Measurements from ENCODE around the gene GNGT2.

Gene GNGT2

DNA sequence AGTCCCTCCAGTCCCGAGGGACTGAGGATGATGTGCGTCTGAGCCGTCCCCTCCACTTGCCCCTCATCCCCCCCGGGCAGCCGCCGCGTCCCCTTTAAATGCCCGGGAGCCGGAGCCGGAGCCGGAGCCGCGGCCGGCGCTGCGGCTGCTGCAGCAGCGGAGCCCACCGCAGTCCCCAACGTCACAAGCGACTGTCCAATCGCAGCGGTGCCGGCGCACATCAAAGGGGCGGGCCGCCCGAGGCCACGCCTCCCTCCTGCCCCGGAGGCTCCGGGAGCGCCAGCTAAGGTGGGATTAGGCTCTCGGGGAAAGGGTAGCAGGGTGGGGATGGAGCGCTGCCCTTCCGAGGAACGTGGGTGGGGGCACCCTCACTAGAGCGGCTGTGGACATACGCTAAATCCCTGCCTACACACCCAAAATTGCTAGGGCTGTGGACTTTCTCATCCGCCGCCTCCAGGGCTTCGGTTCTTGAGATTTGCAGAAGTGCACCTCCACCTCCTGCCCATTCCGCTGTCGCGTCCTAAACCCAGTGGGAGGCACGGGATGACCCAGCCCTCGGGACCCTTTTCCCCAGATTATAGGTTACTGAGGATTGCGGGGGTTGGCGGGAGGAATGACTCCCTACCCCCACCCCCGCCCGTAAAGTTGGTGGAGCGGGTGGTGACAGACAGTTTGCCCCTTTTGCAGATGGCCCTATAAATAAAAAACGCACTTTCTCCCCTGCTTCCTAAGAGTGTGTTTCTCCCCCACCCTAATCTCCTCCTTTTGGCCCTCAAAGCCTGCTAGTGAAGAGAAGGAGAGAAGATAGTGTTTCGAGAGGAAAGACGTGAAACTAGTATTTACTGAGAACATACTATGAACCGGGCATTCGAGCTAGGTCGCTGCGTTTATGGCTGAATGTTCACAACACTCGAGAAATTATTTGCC is 20.5 kb upstream of the GNGT2 start, which contains the start of gene PHOSPHO1:
Gene PHOSPHO1 (minus strand): TSS at position 152 of the 927 bp plus-strand sequence. CDS start 4,096 bp downstream, outside the sequence.
- in situ Hi-C loops (cut with HindIII; ENCODE audit: low pct_ligation_motif_present, low pct_unique_long_range_greater_than_20kb, low sequenced_read_pairs): no loop called here

DNA sequence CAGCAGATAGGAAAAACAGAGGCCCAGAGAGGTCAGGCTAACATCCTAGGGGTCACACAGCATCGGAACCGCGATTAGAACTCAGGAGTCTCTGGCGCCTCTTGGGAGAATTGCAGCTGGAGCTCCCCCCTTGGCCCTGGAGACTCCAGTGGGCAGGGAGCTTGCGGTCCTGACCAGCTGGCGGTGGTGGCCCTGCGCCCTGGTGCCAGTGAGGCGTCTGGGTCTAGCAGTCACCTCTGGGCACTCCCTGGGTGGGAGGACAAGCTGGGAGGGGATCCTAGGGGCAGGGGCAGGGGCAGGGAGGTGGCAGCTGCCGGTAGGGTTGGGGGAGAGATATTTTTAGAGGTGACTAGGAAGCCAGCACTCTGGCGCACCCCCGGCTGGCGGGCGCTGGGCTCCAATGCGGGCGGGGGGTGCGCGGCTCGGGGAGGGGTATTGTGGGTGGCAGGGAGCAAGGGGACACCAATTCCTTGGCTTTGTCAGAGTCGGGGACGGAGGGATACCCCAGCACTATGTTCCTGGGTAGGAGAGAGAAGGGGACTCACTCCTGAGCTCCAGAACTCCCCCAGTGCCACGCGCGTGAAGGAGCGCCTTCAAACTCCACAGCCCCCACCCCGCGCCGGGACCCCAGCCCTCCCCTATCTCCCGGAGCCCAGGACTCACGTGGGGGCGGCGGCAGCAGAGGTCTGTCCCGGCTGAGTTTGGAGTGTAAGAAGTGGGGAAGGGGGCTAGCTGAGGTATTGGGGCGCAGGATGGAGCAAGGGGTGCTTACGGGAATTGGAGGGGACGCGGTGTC is 19.6 kb upstream of the GNGT2 start:
- in situ Hi-C loops (cut with HindIII; ENCODE audit: low pct_ligation_motif_present, low pct_unique_long_range_greater_than_20kb, low sequenced_read_pairs): no loop called here
- no peak for DNase-seq

More for the DNA sequence above, 20.5 kb upstream of the GNGT2 start, which contains the start of gene PHOSPHO1:
- peak; percentile 85 for DNase-seq

DNA sequence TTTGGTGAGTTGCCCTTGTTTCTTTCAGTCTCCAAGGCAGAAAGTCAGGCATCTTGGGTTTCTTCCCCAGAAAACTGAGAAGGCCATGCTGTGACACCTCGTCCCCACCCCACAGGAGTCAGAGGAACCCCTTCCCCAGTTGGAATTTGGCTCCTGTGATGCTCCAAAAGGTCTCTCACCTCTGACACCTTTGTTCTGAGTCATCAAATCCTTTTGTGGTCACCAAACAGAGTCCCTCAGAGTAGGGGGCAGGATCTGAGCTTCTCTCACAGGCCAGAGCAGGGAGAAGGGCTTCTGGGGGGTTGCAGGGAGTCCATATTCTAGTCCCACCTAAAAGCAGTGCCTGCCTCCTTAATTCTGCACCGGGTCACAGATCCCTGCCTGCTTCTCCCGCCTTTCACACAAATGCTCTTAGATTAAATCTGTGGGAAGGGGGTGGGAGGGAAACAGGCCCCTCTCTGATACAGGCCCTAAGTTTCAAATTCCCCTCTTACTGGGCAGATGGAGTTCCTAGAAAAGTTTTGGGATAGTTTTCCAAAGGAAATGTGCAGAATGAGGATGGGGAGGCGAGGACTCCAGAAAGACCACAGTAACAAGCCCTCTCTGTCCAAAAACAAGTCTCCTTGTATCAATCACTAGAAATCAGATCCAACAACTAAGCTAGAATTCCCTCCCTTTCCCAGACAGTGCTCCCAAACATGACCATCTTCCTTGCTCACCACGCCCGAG is 18.9 kb upstream of the GNGT2 start:
- DNase-seq: no peak
- in situ Hi-C loops (cut with HindIII; ENCODE audit: low pct_ligation_motif_present, low pct_unique_long_range_greater_than_20kb, low sequenced_read_pairs): no loop called here

DNA sequence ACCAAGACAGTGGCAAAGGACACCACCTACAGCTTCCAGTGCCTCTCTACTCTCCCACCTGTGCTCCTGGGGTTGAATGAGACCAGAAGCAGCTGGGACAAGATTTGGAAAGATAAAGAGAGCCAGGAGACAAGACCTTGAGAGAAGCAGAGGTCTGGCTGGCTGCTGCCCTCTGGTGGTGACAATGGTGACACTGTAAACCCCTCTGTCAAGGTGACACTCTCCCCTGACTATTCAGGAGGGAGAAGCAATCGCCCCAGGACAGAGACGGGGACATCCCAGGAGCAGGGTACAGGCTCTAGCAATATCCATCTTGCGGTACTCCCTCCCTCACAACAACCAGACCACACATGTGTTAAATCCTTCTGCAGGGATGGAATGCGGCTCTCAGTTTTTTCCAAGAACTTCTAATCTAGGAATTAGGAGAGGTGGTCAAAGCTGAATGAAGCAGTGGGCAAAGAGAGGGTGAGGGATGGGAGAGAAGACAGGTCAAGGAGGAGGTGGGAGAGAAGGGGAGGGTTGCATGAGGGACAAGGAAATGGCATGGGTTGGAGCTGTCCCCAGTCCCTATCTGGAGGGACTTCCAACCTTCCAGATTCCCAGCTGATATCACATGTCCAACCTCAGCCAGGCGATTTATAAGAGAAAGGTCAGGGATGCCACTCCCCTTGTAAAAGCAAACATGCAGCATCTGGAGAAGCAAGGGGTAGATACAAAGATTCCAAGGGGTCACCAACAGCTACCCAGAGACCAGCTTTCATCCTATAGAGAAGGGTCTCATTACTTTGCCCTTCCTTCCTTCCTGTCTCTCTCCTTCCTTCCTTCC is 17.3 kb upstream of the GNGT2 start:
- in situ Hi-C loops (cut with HindIII; ENCODE audit: low pct_ligation_motif_present, low pct_unique_long_range_greater_than_20kb, low sequenced_read_pairs): no loop called here

DNA sequence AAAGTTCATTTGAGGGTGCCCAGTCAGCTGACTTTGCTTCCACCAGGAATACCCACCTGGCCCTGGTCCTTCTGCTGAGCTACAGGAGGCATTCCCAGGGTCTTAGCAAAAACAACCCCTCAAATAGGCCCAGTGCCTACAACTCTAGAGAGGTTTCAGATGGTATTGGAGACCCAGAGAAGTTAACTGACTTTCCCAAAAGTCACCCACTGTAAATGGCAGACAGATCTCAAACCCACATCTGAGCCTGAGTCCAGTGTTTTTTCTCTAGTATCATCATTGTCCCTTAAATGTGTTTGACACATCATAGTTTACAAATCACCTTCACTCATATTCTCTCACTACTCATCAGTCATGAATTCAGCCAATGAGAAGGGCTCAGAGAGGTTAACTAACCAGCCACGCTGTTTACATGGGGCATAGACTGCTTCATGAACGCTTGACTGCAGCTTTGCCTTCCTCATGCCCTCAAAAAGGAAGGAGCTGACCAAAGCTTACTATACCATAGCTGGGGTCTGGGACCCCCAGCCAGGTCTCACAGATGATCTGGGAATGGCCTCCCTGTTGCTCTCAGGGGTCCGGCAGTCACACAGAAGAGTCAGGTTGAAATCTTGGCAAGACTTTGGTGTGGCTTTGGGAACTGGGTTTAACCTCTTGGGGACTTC is 16.5 kb upstream of the GNGT2 start:
- no peak for DNase-seq
- in situ Hi-C loops (cut with HindIII; ENCODE audit: low pct_ligation_motif_present, low pct_unique_long_range_greater_than_20kb, low sequenced_read_pairs): no loop called here

More for the DNA sequence above, 17.3 kb upstream of the GNGT2 start:
- peak; percentile 70 for DNase-seq

DNA sequence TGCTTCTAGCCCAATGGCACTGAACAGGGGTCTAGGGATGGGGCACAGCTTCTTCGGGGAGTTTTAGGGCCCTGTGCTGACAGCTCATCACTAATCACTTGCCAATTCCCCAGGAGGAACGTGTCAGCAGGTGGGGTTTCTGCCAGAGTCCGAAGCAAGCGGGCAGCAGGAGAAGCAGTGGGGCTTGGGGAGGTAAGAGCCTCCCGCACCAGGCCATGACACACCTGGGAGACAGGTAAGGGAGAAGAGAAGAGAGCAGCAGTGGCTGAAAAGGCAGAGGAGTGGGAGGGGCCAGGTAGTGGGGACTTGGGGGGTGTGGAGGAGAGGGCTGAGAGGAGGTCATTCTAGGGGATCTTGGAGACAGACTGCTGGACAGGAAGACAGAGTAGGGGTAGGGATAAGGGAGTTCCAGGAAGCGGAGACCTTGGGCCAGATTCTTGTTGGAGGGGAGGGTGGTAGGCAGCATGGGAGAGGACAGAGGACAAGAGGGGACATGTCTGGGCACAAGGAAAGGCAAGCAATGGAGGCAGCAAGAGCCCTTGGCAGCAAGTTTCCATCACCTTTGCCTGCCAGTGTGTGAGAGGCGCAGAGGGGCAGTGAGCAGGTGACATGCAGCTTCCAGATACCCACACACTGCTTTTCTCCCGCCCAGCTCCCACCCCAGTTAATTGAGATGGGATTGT is 15.3 kb upstream of the GNGT2 start:
- in situ Hi-C loops (cut with HindIII; ENCODE audit: low pct_ligation_motif_present, low pct_unique_long_range_greater_than_20kb, low sequenced_read_pairs): no loop called here
- DNase-seq: no peak

DNA sequence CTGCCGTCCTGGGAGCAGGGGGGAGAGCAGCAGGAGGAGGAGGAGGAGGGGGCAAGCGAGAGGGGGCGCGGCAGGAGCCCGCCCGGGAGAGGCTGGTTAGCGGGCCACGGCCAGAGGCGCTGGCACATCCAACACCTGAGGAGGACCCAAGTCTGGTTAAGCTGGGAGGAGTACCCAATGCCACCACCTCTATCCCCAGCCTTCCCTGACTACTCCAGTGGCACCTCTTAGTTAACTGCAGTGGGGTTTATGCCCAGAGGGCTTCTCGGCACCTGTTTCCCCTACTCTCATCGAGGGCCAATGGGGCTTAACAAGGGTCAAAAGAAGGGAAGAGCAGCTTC is 14.6 kb upstream of the GNGT2 start:
- no peak for DNase-seq
- in situ Hi-C loops (cut with HindIII; ENCODE audit: low pct_ligation_motif_present, low pct_unique_long_range_greater_than_20kb, low sequenced_read_pairs): no loop called here

DNA sequence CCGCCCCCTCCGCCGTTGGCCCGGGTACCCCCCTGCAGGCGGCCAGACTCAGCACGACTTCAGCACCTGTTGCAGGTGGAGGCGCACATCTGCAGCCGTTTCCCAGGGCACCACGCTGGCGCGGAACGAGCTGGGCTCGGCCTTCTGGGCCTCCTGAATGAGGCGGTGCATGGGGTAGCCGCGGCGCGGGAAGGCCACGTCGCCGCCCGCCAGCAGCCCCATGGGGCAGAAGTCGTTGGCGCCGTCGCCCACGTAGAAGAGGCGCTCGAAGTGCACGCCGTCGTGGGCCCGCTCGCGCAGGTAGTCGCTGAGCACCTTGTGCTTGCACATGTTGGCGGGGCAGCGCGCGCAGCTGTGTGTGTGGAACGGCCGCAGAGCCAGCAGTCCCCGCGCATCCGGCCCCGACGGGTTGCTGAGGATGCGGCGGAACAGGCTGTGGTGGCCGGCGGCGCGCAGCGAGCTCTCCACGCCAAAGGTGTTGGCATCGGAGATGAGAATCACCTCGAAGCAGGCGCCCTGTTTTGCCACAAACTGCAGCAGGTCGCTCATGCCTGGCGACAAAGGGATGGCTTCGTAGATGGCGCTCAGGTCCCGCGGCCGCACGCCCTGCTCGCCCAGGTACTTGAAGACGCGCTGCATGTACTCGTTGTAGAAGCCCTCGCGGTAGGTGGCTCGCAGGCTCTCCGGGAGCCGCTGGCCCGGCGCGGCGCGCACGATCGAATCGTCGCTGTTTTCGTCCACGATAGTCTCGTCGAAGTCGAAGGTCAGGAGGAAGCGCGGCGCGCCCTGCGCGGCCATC is 14.0 kb upstream of the GNGT2 start:
- in situ Hi-C loops (cut with HindIII; ENCODE audit: low pct_ligation_motif_present, low pct_unique_long_range_greater_than_20kb, low sequenced_read_pairs): no loop called here
- no peak for DNase-seq

DNA sequence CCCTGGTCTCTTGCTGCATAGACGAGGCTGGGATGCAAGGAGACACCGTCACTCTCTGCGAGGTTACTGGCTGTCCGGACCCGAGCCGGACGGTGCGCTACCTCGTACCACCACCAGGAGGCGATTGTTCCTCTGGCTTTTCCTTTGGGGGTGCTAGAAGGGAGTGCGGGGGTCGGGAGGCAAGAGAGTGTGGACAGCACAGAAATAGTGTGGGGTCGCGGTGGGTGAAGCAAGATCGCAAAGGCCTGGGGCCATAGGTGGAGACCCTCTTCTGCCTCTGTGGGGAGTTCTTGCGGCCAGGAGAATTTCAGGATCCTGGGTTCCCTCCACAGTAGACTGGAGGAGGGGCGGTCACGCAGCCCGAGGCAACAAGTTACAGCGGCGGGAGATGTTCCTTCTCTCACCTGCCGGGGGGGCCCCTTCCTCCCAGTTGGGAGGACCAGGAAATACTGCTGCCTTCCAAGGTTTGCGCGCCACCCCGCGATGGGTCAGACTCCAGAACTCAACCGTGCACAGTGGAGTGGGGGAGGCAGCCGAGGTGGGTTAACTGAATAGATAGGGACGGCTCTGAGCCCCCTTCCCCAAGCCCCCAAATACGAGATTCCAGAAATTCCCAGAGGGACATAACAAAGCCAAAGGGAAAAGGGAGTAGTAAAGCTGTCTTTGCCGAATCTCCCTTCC is 13.3 kb upstream of the GNGT2 start:
- in situ Hi-C loops (cut with HindIII; ENCODE audit: low pct_ligation_motif_present, low pct_unique_long_range_greater_than_20kb, low sequenced_read_pairs): no loop called here

DNA sequence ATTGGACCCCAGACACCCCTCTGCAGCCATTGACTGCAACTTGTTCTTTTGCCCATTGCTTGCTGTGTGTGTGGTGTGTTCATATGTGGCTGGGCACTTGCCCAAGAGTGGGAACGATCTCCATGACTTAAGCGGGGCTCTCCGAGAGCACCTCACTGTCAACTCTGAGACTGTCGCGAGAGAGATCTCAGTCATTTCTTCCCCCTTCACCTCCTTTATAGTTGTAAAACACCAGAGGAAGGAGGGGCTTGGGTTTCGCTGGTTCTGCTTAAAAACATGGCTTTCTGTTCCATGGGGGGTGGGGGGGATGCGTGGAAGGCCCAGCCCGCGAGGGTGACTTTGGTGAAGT is 12.8 kb upstream of the GNGT2 start:
- in situ Hi-C loops (cut with HindIII; ENCODE audit: low pct_ligation_motif_present, low pct_unique_long_range_greater_than_20kb, low sequenced_read_pairs): no loop called here
- no peak for DNase-seq

More for the DNA sequence above, 13.3 kb upstream of the GNGT2 start:
- DNase-seq: peak; percentile 51

DNA sequence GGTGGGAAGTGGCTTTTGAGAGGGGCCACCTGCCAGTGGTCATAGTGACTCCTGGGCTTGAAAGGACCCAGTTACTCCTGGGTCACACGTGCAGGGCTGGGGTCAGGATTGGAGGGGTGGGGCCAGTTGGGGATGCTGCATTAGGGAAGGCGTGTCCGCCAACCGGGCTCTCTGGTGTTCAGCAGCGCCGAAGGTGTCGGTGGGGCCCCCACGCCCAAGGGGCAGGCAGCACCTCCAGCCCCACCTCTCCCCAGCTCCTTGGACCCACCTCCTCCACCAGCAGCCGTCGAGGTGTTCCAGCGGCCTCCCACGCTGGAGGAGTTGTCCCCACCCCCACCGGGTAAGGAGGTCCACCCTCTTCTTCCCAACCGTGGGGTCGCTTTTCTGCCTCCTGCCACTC is 9.6 kb upstream of the GNGT2 start:
- in situ Hi-C loops (cut with HindIII; ENCODE audit: low pct_ligation_motif_present, low pct_unique_long_range_greater_than_20kb, low sequenced_read_pairs): no loop called here
- DNase-seq: no peak

DNA sequence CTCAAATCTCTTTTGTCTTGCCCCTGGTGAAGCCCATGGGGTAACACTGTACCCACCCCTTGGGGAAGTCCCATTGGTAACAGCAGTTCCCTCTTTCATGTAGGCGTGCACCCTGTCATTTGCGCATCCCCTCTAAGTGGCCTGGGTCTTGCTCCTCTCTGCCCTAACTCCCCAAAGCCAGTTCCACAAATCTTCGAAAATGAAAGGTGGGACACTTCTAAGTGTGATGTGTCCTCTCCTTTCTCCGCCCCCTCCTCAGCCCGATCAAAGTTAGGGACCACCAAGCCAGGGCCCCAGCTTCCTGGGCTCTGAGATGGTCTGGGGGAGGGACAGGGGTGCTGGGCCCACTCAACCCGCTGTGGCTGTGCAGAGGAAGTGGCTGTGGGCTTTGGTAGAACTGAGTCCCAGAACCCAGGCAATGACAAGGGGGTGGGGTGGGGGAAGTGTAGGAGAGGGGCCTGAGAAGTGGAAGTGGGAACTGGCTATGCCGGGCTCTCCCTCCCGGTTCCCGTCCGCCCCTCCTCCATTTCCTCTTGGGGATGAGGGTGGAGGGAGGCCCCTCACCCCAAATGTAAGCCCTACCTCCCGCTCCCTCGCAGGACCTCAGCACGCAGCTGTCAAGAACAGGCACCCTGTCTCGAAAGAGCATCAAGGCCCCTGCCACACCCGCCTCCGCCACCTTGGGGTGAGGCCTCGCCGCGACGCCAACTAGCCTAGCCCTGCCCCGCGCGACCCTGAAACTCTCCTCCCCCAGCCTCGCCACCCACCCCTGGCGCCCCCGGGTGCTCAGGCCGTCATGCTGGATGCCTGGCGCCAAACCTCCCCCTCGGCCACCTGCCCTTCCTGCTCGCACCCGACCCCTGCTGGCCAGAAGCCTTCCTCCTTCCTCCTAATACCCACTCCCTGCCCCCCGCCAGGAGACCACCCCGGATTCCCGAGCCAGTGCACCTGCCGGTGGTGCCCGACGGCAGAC is 8.9 kb upstream of the GNGT2 start:
- no peak for DNase-seq
- in situ Hi-C loops (cut with HindIII; ENCODE audit: low pct_ligation_motif_present, low pct_unique_long_range_greater_than_20kb, low sequenced_read_pairs): no loop called here

DNA sequence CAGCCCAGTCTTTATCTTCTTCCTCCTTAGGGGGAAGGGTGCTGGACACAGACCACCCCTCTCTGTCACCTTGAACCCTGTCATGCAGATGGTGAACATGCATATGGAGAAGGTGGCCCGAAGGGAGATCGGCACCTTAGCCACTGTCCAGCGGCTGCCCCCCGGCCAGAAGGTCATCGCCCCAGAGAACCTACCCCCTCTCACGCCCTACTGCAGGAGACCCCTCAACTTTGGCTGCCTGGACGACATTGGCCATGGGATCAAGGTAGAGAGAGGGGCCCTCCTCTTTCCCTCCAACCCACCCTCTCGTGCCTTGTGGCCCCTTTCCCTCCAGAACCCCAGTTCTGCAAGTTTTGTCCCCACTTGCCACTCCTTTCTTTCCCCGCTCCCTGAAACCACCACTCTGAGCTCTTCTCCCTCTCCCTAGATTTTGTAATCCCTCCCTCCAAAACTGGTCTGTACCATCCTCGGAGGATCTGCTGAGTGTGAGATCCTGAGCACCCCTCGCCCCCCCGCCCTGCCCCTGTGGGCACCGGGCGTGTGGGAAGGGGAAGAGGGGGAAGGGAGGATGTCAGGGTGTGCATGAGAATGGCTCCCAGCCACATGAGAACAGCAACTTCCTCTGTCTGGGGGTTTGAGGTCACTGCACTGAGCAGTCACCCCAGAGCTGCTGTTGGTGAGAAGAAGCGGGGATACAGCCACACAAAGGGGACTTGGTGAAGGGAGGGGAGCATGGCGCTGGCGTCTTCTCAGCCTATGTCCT is 7.5 kb upstream of the GNGT2 start:
- in situ Hi-C loops (cut with HindIII; ENCODE audit: low pct_ligation_motif_present, low pct_unique_long_range_greater_than_20kb, low sequenced_read_pairs): no loop called here
- DNase-seq: no peak

DNA sequence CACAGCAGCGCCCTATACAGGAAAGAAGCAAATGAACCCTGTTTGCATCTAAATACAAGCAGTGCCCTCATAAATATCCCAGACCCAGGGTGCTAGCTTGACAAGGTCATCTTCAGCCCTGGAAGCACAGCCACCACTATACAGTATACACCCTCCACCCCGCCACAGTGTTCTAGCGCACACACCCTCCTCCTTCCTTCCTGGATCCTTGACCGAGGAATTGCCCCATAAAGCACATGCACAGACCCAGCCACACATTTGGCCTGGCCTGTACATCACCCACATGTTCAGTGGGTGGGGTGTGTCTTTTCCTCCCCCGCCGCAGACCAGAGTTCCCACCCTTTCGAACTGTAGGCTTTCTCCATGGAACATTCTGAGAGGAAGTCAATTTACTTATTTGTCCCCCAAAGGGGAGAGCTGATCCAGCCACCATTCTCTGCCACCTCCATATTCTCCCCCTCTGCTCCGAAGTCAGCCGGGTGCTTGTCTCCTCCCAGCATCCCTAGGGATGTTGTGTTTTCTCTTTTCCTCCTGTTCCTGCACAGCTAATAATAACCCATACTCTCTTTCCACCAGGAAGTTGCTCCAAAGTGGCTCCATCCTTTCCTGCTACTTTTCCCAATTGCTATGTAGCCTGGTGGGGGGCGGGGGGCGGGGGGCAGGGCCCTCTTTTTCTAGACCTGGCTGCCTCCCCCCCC is 6.7 kb upstream of the GNGT2 start:
- no peak for DNase-seq
- in situ Hi-C loops (cut with HindIII; ENCODE audit: low pct_ligation_motif_present, low pct_unique_long_range_greater_than_20kb, low sequenced_read_pairs): no loop called here

Data from ACHN (cell line).